Measurements from ENCODE around the gene BRINP2. TPM values are rescaled to one million over a fixed set of nuclear protein-coding genes. Genes with fewer than 3 reads are reported as not detected.

BRINP2 gene
- total RNA-seq, result 24.7 TPM

GRCh38 chr1:177170756-177171535 lies at the start of gene BRINP2:
BRINP2 (plus strand) TSS chr1:177170958; CDS start chr1:177229877, 58,919 bp downstream.

DNA sequence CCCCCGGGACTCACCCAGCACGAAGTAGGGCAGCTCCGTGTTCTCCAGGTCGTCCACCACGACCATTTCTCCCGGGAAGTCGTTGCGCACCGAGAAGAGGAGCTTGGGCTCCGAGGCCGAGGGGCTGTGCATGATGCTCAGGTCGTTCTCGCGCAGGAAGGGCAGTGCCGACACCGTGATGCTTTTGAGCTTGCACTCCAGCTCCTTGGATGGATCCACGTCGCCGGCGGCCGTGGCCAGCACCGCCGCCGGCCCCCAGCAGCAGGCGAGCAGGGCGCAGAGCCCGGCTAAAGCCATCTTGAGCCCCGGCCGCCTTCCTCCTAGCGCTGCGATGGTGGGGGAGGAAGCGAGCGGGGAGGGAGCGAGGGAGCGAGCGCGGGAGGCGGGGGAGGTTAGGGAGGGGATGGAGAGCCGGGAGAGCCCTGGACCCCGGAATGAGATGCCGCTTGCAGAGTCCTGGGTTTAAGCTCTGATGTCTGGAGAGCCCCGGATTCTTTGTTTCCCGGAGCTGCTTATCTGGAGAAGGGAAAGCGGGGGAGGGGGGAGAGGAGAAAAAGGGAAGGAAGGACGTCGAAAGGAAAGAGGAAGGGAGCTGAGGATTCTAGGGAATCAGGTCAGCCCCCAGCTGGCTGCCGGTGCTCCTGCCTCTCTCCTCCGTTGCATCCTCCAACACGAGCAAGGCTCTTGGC lies 6.2 kb upstream of the BRINP2 start, which contains the start of gene ASTN1:
ASTN1 (minus strand) TSS at position 333 of the 689 bp plus-strand sequence; CDS start at position 297, 36 bp downstream.

Other genes with a start within 250 kb of the BRINP2 start
- gene ASTN1, start 6.2 kb upstream of the BRINP2 start, total RNA-seq, result 130 TPM

Data from parietal lobe (tissue), 1 donor.